GM11168 (cell line): ENCODE results near the gene PLCXD3.

Experiments
- in situ Hi-C: fragments of 300-500 bp; cut with MboI; formaldehyde crosslinking; loops from one replicate; pipeline ENCODE4 v1.12.0; 2022; ENCODE audit warnings: low sequenced_read_pairs; ENCODE audit not compliant: unreplicated experiment

The PLCXD3 gene

DNA sequence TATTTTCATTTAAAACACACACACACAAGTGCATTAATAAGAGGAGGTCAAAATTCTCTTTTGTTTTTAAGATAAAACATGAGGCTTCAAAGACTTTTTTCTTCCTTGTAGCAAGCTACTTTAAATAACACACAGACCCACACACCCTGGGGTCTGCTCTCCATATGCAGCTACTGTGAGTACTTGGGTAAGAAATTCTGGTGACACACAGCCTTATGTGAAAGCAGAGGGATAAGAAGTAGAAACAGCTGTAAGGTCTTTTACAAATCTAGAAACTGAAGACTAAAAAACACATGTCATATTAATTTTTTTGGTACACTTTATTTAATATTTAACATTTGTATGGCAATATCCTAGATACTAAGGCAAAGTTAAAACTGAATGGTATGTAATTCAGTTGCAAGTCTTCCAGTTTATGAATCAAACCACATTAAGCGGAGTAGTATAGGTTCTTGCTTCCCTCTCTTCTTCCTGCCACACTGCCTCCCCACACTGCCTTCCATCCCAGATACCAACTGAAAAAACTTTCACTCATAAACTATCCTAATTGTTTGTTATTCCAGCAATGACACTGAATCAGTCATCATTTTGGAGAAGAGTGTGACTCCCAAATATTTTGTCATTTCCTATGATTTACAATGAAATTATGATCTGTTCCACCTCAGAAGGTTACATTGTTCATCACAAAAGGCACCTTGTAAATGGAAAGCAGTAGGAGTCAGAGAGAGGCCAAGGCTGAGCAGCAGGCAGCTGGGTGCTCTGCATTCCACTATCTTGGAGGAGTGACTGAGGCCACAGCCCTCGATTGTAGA is 92.0 kb downstream of the PLCXD3 start:
- in situ Hi-C loops = no loop called here

DNA sequence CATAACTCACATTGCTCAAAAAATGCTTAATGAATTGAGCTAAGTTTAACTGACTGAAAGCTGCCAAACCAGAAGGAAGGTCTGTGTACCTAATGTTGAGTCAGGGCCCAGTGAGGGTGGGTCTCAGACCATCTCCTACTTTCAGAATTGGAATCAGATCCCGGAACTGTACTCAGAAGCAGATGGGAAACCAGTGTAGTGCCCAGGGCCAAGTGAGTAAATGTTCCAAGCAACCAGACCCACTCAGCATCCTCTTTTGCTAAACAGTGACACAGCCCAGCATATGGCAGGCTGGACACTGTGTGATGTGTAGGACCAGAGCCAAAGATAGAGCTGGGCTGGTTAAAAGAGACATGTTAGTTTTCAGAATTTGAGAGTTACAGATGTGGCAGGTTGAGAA is 94.1 kb downstream of the PLCXD3 start:
- in situ Hi-C loops = no loop called here

DNA sequence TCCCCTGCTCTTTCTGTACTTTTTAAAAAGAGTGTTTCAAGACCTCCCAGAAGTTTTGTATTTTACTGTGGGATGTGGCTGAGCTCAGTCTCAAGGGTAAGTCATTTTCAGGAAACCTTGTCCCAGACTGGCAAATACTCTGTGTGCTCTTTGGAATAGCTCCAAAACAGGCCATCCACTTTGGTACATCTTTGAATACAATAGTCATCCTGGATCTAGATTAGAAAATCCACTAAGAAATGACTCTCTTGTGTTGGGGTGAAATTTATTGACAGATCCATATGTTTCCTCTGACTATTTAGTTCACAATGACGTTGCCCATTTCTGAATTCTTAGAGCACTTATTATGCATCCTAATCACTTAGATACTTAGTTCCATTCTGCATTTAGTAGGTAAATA is 95.2 kb downstream of the PLCXD3 start:
- in situ Hi-C loops = no loop called here

DNA sequence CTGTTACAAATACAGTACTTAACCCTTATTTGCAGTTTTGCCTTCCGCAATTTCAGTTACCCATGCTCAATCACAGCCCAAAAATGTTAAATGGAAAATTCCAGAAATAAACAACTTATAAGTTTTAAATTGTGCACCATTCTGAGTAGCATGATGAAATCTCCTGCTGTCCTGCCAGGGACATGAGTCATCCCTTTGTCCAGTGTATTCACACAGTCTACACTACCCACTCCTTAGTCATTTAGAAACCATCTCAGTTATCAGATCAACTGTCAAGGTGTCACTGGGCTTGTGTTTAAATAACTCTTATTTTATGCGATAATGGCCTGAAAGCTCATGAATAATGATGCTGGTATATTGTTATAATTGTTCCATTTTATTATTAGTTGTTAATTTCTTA is 95.8 kb downstream of the PLCXD3 start:
- in situ Hi-C loops = no loop called here

DNA sequence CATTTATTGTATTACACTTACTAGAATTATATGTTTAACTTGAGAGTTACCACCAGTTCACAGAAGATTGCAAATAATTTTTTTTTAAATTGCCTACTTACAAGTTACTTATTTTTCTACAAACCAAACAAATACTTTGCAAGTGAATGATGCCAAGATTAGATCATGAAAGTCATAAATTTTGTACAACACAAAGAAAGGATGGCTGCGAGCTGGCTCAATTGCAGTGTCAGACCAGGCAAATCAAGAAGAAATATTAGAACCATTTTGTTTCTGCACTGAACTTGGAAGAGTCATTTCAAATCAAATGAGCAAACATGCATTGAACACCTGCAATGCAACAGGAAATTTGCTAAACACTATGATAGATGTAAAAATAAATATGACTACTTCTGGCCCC is 97.3 kb downstream of the PLCXD3 start:
- in situ Hi-C loops = no loop called here

DNA sequence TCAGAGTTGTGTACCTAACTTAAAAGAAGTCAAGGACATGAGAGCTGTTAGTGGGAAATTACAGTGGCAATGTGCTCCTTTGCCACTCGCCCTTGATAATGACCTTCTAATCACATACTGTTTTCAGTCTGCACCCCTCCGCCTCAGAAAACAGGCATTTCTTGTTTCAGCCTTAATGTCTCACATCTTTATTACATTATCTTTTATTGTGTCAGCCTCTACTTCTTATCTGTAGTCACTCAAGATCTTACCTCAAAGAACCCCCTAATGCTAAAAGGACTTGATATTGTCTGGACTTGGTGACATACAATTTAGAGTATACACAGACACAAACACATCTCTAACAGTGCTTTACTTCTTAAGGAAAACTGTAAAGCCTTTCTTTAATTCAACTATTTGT is 97.9 kb downstream of the PLCXD3 start:
- in situ Hi-C loops = no loop called here

DNA sequence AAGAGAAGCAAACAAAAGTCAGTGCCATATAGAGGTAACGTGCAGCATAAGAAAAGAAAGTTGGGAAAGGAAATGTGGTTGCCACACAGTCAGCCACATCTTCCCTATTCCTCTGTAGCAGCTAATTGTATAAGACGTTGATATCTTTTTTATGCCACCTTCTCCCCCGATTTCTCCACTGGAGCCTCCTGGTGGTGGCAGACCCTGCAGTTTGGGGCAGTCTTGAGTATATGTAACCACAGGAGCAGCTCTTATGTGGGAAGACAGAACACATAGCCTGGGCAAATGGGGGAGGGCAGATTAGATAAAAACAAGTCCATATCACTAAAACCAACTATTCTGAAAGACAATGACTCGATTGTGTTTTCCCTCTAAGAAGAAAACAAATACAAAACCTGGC is 99.7 kb downstream of the PLCXD3 start:
- in situ Hi-C loops = no loop called here

DNA sequence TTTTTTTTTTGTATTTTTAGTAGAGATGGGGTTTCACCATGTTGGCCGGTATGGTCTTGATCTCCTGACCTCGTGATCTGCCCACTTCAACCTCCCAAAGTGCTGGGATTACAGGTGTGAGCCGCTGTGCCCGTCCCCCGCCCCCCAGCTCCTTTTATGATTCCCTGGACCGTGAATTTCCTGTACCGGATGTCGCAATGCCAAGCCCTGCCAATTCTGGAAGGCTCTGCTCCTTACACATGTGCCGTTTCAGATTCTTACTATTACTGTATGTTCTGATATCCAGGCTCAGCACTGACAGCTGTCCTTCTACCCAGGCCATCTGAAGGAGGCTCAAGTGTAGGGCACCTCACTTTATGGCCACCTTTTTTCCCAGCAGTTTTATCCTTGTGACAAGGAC is 100.1 kb downstream of the PLCXD3 start:
- in situ Hi-C loops = no loop called here

DNA sequence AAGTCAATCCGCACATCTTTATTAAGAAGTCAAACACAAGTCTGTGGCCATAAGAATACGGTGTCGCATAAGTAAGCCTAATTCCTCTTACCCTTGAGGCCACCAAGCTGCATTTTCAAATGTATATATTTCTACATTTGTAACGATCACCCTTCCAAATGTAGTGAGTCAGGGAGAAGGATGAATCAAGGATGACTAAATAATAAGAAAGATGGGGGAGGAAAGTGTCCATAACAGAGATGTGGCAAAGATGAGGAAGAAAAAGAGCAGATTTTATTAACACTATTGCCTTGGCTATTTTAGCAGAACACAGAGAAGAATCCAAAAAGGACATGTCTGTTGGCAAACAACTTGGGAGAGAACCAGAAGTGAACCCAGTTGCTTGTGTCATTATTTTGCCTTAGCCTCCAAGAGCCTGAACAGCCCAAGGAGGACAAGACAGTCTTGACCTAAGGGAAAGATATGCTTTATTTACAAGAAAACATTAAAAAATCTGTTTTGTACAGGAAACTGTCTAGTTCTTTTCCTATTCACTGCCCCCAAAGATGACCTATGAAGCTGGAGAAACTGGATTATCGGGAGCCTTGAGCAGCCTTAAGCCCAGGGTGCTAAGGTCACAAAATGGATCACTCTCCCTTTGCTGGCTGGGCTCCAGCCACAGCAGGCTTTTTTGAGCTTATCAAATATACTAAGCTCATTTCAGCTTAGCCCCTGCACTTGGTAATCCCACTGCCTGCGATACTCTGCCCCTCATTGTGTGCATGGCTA is 101.5 kb downstream of the PLCXD3 start:
- in situ Hi-C loops = no loop called here

DNA sequence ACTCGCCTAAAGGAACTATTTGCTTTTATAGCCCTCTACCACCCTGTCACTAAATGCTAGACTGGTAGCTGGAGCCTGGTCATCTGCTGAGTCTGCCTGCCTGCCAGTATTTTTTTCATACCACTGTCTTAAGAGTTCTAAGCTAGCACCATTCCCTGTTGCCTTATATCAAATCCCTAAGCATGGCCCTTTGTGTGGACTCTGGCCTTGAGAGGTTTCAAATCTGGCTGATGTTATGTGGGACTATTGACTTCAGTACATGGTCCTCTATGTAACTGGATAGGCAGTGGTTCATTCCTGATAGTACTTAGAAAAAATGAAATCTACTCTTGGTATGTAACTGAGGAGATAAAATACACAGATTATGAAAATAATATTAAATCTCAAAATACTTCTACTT is 103.5 kb downstream of the PLCXD3 start:
- in situ Hi-C loops = no loop called here

DNA sequence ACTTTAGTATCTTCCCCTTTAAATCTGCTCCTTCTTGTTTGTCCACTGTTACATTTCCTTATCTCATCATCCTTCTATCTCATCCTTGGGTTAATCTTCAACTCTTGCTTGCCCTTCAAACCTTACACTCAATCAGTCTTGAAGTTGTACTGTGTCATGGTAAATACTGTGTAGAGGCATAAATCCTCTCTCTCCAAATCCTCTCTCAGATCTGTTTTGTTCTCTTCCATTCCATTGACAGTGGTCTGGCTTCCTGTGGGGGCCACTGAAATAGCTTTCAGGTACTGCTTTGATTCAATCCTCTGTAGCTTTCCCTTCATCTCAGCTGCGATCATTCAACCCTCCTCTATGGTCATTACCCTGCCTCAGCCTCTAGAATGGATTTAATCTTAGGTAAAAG is 104.0 kb downstream of the PLCXD3 start:
- in situ Hi-C loops = no loop called here

DNA sequence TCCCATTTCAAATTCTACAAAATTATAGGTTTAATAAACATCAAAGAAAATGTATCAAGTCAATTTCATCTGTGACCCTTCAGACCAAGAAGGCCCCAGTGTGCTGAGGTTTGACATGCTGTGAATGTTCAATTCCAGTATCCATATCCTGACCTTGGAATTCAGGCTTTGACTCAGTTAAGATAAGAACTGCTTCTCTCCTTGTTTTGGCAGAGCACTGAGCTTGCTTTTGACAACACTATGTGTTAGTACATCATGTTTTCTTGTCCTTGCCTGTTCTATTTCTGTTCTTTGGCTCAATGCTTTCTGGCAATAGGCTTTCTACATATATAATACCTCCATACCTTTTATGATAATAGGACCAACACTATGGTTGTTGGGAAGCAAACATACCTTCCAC is 105.6 kb downstream of the PLCXD3 start:
- in situ Hi-C loops = no loop called here

DNA sequence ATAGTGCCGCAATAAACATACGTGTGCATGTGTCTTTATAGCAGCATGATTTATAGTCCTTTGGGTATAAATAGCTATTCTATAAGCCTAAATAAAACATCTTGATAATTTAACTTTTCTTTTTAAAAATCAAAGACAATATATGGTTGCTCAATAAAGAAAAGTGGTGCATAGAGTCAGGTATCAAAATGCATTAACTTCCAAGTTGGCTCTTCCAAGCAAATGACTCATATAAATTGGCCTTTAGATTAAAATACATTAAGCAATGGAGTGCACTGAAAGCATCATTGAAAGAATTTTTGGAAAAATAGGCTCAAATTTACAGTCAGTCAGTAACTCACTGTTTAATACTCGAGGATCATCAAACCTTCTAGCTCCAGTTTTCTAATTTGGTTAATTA is 106.6 kb downstream of the PLCXD3 start:
- in situ Hi-C loops = no loop called here

DNA sequence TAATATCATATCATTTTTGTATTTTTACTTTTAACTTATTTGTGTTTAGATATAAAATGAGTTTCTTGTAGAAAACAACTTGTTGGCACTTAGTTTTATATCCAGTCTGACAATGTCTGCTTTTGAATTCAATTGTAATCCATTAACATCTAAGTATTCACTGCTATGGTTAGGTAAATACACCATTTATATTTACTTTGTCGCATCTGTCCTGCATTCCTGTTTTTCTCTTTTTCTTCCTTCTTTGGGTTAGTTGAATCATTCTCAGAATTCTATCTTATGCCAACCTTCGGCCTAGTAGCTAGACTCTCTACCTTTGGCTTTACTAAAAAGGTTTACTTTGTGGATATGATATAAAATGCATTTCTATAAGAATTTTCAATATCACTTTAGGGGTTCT is 107.6 kb downstream of the PLCXD3 start:
- in situ Hi-C loops = no loop called here

DNA sequence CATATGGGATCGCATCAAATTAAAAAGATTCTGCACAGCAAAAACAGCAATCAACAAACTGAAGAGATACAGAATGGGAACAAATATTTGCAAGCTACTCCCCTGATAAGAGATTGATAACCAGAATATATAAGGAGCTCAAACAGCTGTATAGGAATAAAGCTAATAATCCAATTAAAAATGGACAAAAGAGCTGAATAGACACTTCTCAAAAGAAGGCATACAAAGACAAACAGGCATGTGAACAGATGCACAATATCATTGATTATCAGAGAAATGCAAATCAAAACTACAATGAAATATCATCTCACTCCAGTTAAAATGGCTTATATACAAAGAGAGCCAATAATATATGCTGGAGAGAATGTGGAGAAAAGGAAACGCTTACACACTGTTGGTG is 110.6 kb downstream of the PLCXD3 start:
- in situ Hi-C loops = no loop called here

DNA sequence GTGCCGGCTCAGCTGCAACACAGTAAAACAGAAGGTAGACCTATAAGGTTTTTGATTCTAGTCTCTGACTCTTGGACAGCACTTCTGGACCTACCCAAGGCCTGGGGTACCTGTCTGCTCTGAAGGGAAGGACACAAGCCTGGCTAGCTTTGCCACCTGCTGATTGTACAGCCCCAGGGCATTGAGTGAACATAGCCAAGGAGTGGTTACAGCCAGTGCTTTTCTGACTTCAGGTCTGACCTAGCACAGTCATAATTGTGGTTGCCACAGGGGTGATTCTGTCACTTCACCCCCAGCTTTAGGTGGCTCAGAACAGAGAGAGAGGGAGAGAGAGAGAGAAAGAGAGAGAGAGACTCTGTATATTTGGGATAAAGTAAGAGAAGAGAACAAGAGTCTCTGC is 118.4 kb downstream of the PLCXD3 start:
- in situ Hi-C loops = no loop called here

DNA sequence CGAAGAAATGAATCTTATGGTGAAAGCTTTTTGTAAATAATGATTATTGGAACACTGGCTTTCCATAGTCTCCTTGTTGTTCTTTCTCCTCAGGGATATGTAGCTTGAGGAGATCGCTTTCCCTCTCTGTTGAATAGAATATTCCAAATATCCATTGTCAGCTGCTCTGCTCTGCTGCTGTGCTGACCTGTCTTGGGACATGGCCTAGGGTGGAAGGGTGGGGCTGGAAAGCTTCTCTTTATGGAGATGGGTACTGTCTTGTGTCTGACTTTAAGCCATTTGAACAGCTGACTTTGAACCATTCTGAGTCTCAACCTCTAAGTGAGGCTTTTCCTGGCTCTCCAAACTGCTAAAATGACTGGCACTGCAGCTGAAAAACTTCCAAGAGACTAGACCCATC is 135.8 kb downstream of the PLCXD3 start:
- in situ Hi-C loops = no loop called here

DNA sequence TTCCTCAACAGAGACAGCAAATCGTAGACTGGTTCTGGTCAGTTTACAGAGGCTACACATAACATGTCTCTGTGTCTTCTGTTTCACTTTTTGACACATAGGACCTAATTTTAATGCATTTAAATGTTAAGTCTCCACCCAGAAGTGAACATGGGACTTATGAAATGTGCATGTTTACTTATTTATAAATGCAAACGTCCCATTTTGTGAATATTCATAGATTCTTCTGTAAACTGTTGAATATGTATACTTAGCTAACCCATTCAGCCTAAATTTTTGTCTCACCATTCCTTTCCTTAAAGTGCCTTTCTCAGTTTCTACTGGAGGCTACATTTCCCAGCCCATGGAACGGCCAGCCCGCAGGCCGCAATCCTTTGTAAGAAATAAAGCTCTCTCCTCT is 137.2 kb downstream of the PLCXD3 start:
- in situ Hi-C loops = no loop called here

DNA sequence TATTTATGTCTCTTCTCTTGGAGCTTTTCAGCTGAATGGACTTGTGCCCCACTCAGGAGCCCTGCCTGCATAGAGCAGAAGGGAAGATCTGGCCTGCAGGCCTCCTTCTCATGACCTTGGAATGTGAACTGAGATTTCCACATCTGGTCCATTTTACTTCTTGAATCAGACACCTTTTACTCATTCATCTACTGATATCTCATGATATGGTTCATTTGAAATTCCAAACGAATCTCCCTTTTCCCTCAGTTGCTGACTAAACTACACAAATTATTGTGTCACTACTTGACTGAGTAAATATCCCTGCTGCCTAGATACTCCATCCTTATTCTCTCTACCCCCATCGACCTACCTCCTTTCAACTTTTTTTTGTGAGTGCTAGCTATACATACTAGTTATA is 138.7 kb downstream of the PLCXD3 start:
- in situ Hi-C loops = no loop called here

DNA sequence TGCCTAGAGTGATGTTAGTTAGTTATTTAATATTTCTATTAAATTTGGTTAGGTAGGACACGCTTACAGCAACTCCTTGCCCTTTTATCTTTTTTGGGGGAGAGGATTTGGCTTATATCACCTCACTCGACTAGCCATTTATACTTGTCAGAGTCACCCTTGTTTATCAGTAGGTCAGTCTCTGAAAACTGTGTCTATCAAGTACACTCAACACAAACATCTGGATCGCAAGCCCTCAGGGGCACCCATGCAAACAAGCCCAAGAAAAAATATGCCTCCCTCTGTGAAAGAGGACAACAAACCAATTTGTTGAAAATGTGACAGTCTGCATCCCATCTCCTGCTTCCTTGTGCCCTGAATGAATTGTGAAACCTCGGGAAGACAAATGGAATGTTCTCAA is 139.9 kb downstream of the PLCXD3 start:
- in situ Hi-C loops = no loop called here

DNA sequence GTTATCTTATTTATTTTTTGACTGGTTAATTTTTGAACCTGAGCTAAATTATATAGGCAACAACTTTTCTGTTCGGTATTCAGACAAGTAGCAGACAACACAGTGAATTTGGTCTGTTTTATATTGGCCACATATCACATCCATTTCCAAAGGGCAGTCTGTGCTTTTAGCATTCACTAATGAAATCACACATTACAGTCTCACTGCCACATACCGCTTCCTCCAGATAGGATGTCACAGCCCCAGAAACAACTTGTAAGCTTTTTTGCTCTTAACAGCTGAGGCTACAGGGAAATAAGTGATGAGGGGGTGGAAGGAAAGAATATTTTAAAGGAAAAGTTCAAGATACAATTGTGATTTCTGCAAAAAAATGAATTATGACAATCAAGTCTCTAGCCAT is 140.6 kb downstream of the PLCXD3 start:
- in situ Hi-C loops = no loop called here

DNA sequence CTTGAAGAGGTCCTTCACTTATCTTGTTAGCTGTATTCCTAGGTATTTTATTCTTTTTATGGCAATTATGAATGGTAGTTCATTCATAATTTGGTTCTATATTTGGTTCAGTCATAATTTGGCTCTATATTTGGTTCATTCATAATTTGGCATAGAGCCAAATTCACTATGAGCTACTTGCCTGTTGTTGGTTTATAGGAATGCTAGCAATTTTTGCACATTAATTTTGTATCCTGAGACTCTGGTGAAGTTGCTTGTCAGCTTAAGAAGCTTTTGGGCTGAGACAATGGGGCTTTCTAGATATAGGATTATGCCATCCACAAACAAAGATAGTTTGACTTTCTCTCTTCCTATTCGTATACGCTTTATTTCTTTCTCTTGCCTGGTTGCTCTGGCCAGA is 142.2 kb downstream of the PLCXD3 start:
- in situ Hi-C loops = no loop called here
